Activated naive CD8-positive, alpha-beta T cell (primary cell): ENCODE data around the gene SRRM3.
"Not testable (repeated sequence)": the region's sequence is repeated elsewhere in the genome, so short reads cannot be mapped to it uniquely, and the experiment has no call there.

ENCODE experiments used
- H3K27ac Mint-ChIP-seq: one replicate; pipeline ENCODE4 v1.8.0; 2021; ENCODE audit warnings: mixed read lengths
- H3K27me3 Mint-ChIP-seq: one replicate; pipeline ENCODE4 v1.8.0; 2021; ENCODE audit warnings: mixed read lengths
- H3K36me3 Mint-ChIP-seq: one replicate; pipeline ENCODE4 v1.8.0; 2021; ENCODE audit warnings: mixed read lengths
- H3K4me1 Mint-ChIP-seq: one replicate; pipeline ENCODE4 v1.8.0; 2021; ENCODE audit warnings: low read depth, mixed read lengths
- H3K4me3 Mint-ChIP-seq: one replicate; pipeline ENCODE4 v1.8.0; 2021; ENCODE audit warnings: mild to moderate bottlenecking, mixed read lengths
- H3K9me3 Mint-ChIP-seq: one replicate; pipeline ENCODE4 v1.8.0; 2021; ENCODE audit warnings: low read depth, mixed read lengths

SRRM3 gene

GRCh38 chr7:76215349-76215748 is 13.7 kb downstream of the SRRM3 start:
- H3K4me1 Mint-ChIP-seq, H3K36me3 Mint-ChIP-seq, H3K4me3 Mint-ChIP-seq, H3K27ac Mint-ChIP-seq, H3K9me3 Mint-ChIP-seq, H3K27me3 Mint-ChIP-seq: not testable (repeated sequence)

GRCh38 chr7:76216381-76217082 is 14.8 kb downstream of the SRRM3 start:
- H3K27ac Mint-ChIP-seq: no peak overlapping the region
- no peaks in the 10 kb centered on the region for H3K4me1 Mint-ChIP-seq
- no peaks in the 10 kb centered on the region for H3K9me3 Mint-ChIP-seq
- no peak overlapping the region for H3K4me3 Mint-ChIP-seq
- H3K36me3 Mint-ChIP-seq: no peaks in the 10 kb centered on the region
- H3K27me3 Mint-ChIP-seq: peaks cover 10% of the 10 kb centered on the region

- no peaks in the 10 kb centered on the region for H3K4me1 Mint-ChIP-seq
- no peaks in the 10 kb centered on the region for H3K36me3 Mint-ChIP-seq
- no peaks in the 10 kb centered on the region for H3K9me3 Mint-ChIP-seq
- peaks cover 19% of the 10 kb centered on the region for H3K27me3 Mint-ChIP-seq
- no peak overlapping the region for H3K27ac Mint-ChIP-seq
- H3K4me3 Mint-ChIP-seq: no peak overlapping the region
Observed at GRCh38 chr7:76217942-76218566, 16.4 kb downstream of the SRRM3 start.

DNA sequence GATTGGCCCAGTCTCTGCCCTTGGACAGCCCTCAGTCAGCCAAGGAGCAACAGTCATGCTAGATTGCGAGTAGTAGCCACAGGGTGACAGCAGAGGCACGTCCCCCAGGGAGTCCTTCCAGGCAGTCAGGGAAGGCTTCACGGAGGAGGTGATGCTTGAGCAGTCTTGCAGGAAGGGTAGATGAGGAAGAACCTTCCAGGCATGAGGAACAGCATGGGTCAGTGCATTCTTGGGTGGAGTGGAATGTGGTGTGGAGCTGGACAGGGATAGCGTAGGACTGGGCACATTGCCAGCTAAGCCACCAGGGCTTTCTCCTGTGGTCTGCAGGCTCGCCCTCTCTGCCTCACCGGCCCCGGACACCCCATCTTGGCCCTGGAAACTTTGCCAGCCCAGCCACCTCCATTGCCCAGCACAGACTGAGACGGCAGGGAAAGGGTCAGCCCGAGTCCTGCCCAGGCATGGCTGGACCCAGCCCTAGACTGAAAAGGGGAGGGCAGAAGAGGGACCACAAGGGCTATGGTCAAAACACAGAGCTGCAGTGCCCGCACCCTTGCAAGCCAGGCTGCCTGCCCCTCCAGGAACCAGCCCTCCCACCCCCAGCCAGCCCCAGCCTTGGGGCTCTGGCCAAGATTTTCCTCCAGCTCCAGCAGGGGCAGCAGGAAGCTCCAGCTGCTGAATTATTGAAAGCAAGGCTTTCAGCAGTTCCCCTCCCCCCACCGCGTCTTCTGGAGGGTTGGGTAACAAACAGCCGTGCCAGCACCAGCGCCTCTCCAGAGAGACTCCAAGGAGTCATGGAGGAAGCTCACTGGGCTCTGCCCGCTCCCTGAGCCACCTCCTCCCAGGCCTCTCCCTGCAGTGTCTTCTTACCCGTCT is 18.7 kb downstream of the SRRM3 start:
- Mint-ChIP-seq H3K9me3 (no peaks in the 10 kb centered on the region), H3K36me3 (no peaks in the 10 kb centered on the region), H3K4me1 (no peaks in the 10 kb centered on the region), H3K4me3 (no peak overlapping the region), H3K27me3 (peaks cover 25% of the 10 kb centered on the region), H3K27ac (no peak overlapping the region)

DNA sequence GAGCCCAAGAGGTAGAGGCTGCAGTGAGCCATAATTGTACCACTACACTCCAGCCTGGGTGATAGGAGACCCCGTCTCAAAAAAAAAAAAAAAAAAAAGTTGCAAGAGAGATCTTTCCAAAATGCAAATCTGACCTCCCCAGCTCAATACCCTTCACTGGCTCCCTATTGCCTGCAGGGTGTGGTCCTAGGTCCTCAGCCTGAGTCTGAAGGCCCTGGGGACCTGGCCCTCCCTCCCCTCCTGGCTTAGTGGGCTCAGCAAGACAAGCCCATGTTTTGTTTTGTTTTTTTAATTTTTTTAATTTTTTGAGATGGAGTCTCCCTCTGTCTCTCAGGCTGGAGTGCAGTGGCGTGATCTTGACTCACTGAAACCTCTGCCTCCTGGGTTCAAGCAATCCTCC is 20.6 kb downstream of the SRRM3 start:
- no peaks in the 10 kb centered on the region for H3K4me1 Mint-ChIP-seq
- no peaks in the 10 kb centered on the region for H3K36me3 Mint-ChIP-seq
- no peak overlapping the region for H3K4me3 Mint-ChIP-seq
- no peak overlapping the region for H3K27ac Mint-ChIP-seq
- no peaks in the 10 kb centered on the region for H3K9me3 Mint-ChIP-seq
- peaks cover 29% of the 10 kb centered on the region for H3K27me3 Mint-ChIP-seq

DNA sequence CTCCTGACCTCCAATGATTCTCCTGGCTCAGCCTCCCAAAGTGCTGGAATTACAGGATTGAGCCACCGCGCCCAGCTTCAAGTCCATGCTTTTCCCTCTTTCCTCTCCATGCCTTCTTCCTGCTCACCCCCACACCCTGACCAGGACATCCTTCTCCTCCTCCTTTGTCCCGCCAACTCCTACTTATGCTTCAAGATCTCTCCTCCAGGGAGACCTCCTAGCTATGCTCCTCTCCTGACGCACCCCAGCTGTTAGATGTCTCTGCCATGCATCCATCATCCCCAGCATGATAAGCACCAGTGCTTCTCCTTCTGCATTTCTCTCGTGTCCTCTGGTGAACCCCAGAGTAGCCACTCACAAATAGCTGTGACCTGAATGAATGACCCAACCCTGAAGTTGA is 21.1 kb downstream of the SRRM3 start:
- H3K27ac Mint-ChIP-seq: no peak overlapping the region
- H3K4me1 Mint-ChIP-seq: no peaks in the 10 kb centered on the region
- peaks cover 32% of the 10 kb centered on the region for H3K27me3 Mint-ChIP-seq
- no peak overlapping the region for H3K4me3 Mint-ChIP-seq
- no peaks in the 10 kb centered on the region for H3K36me3 Mint-ChIP-seq
- H3K9me3 Mint-ChIP-seq: no peaks in the 10 kb centered on the region

DNA sequence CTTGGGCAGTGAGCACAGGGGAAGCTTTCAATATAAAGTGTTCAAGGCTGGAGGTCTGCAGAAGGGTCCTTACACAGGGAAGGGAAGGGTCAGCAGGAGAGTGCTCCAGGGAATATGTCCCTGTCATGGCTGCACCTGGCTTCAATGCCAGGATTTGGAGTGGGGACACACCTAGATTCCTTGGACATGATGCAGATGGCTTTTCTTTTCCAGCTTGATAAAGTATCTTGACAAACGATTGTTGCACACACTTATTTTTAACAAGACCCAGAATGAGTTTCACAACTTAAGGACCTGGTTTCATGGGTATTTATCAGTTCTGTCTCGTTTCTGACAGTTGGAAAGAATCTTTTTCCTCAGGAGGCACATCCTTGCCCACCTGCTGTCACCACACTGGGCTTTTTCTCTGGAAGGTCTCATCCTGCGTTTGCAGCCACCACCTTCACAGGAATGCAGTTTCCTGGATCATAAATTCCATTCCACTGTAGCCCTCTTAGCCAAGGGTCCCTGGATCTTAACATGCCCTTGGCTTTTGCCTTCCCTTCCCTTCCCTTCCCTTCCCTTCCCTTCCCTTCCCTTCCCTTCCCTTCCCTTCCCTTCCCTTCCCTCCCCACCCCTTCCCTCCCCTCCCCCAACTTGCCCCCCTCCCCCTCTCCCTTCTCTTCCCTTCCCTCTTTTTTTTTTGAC is 21.7 kb downstream of the SRRM3 start:
- Mint-ChIP-seq H3K4me1 (no peaks in the 10 kb centered on the region), H3K4me3 (no peak overlapping the region), H3K9me3 (no peaks in the 10 kb centered on the region), H3K36me3 (no peaks in the 10 kb centered on the region), H3K27ac (no peak overlapping the region), H3K27me3 (peaks cover 32% of the 10 kb centered on the region)

DNA sequence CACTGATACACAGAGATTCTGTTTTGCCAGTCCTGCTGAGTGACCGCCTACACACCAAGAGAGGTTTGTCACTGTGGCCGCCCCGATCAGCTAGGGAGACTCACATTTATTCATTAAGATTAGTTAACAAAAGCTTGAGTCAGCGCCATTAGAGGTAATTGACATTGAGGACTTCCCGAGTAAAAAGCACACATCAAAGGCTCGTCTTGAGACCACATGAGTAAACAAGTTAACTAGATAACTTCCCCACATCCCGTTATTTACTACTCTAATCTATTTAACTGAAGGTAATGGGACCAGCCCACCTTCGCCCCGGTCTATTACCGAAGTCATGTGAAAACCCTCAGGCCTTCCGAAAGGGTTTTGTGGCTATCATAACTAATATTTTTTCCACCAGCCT is 23.0 kb downstream of the SRRM3 start:
- Mint-ChIP-seq H3K4me1 (no peaks in the 10 kb centered on the region), H3K27me3 (peaks cover 35% of the 10 kb centered on the region), H3K36me3 (no peaks in the 10 kb centered on the region), H3K9me3 (no peaks in the 10 kb centered on the region), H3K27ac (no peak overlapping the region), H3K4me3 (no peak overlapping the region)

DNA sequence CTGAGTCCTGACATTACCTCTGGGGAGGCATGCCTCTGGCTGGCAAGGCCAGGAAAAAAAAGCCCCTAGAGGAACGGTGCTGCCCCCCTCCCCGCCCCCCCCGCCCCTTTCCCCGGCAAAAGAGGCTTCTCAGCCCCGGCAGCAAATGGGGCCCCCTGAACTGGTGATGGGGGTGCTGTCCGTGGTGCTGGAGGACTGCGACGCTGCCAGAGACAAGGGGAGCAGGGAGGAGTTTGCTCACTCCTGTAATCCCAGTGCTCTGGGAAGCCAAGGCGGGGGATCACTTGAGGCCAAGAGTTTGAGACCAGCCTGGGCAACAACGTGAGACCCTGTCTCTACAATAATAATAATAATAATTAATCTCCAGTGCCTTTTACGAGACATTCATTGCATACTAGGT is 23.7 kb downstream of the SRRM3 start:
- H3K9me3 Mint-ChIP-seq: no peaks in the 10 kb centered on the region
- H3K4me1 Mint-ChIP-seq: no peaks in the 10 kb centered on the region
- H3K27me3 Mint-ChIP-seq: peaks cover 35% of the 10 kb centered on the region
- H3K27ac Mint-ChIP-seq: no peak overlapping the region
- no peak overlapping the region for H3K4me3 Mint-ChIP-seq
- H3K36me3 Mint-ChIP-seq: no peaks in the 10 kb centered on the region

DNA sequence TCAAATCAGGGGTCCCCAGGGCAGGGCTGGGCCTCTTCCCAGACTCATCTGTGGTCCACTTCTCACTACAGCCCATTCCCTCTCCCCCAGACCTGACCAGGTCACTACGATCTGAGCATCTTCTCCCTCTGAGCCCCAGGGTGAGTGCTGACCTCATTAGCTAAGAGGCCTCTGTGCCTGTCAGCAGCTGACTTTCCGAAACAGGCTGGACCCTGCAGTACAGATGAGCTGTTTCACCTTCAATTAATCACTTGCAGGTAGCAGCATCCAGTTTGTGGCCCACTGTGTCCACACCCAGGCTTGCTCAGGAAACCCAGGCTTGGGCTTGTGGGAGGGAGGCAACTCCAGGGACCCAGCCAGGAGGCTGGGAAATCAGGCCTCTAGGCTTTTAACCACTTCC is 24.3 kb downstream of the SRRM3 start:
- no peak overlapping the region for H3K27ac Mint-ChIP-seq
- peaks cover 37% of the 10 kb centered on the region for H3K27me3 Mint-ChIP-seq
- no peaks in the 10 kb centered on the region for H3K9me3 Mint-ChIP-seq
- H3K36me3 Mint-ChIP-seq: no peaks in the 10 kb centered on the region
- H3K4me1 Mint-ChIP-seq: no peaks in the 10 kb centered on the region
- H3K4me3 Mint-ChIP-seq: no peak overlapping the region

GRCh38 chr7:76226878-76227423 is 25.3 kb downstream of the SRRM3 start:
- peaks cover 39% of the 10 kb centered on the region for H3K27me3 Mint-ChIP-seq
- not testable (repeated sequence) for H3K27ac Mint-ChIP-seq

GRCh38 chr7:76230214-76230613 is 28.5 kb downstream of the SRRM3 start:
- no peaks in the 10 kb centered on the region for H3K36me3 Mint-ChIP-seq
- H3K27ac Mint-ChIP-seq: no peak overlapping the region
- peaks cover 47% of the 10 kb centered on the region for H3K27me3 Mint-ChIP-seq
- H3K4me3 Mint-ChIP-seq: no peak overlapping the region
- no peaks in the 10 kb centered on the region for H3K9me3 Mint-ChIP-seq
- peaks cover 4% of the 10 kb centered on the region for H3K4me1 Mint-ChIP-seq

More at GRCh38 chr7:76226878-76227423, 25.3 kb downstream of the SRRM3 start:
- not testable (repeated sequence) for H3K36me3 Mint-ChIP-seq, H3K4me3 Mint-ChIP-seq, H3K9me3 Mint-ChIP-seq, H3K4me1 Mint-ChIP-seq

DNA sequence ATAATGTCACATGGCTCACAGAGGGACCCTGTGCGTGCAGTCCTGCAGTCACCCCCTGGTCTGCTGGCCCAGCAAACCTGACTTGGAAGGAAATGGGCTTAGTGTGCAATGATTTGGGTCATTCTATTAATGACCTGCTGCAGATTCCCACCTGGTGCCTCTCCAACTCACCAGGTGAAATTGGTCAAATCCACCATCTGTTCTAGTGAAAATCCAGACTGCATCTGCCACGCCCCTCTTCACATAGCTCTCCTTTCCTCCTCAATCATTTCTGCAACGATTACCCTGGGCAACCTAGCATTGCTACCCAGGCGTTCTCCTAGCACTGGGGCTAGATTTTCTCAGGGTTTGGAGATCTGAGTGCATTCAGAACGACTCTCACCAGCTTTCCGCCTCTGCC is 29.4 kb downstream of the SRRM3 start:
- no peaks in the 10 kb centered on the region for H3K36me3 Mint-ChIP-seq
- H3K4me1 Mint-ChIP-seq: peaks cover 4% of the 10 kb centered on the region
- no peaks in the 10 kb centered on the region for H3K9me3 Mint-ChIP-seq
- H3K27ac Mint-ChIP-seq: no peak overlapping the region
- peaks cover 46% of the 10 kb centered on the region for H3K27me3 Mint-ChIP-seq
- H3K4me3 Mint-ChIP-seq: no peak overlapping the region

DNA sequence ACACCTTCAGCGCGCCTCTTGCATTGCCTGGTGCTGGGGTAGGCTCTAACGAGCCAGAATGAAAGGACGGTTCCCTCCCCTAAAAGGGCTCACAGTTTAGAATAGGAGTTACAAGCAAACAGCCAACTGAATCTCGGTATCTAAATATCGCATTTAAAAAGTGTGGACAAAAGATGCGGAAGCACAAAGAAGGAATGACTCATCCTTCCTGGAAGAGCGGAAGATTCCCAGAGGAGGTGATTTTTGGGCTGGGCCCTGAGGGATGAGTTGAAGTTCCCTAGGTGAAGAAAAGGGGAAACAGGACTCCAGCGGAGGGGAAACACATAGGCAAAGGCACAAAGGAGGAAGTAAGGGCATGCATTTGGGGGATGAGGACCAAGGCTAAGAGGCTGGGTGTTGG is 29.9 kb downstream of the SRRM3 start:
- H3K27ac Mint-ChIP-seq: no peak overlapping the region
- H3K4me3 Mint-ChIP-seq: no peak overlapping the region
- H3K9me3 Mint-ChIP-seq: no peaks in the 10 kb centered on the region
- no peaks in the 10 kb centered on the region for H3K36me3 Mint-ChIP-seq
- peaks cover 45% of the 10 kb centered on the region for H3K27me3 Mint-ChIP-seq
- peaks cover 4% of the 10 kb centered on the region for H3K4me1 Mint-ChIP-seq

DNA sequence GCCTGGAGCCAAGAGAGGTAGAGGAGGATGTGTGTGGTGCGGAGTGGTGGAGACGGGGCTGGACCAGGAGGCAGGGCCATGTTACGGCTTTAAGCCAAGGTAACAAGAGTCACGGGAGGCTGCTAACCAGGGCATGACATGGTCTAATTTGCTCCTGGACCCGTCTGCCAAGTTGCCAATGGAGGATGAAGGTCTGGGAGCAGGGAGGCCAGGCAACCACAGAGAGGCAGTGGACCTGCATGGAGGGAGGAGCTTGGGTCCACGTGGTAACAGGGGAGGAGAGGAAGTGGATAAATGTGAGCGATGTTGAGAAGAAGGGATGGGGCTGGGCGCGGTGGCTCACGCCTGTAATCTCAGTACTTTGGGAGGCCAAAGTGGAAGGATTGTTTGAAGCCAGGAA is 31.0 kb downstream of the SRRM3 start:
- Mint-ChIP-seq H3K27ac (no peak overlapping the region), H3K36me3 (no peaks in the 10 kb centered on the region), H3K4me1 (peaks cover 4% of the 10 kb centered on the region), H3K4me3 (no peak overlapping the region), H3K9me3 (no peaks in the 10 kb centered on the region), H3K27me3 (peaks cover 41% of the 10 kb centered on the region)
